IPS-15b (cell line): ENCODE data around the gene ZC3H12D.
"Not testable (repeated sequence)": the region's sequence is repeated elsewhere in the genome, so short reads cannot be mapped to it uniquely, and the experiment has no call there.

Experiments
- H3K27me3 ChIP-seq: one replicate; pipeline ENCODE4 v1.6.1; 2013; ENCODE audit warnings: low read length; ENCODE audit not compliant: control insufficient read depth, insufficient read depth
- H3K36me3 ChIP-seq: one replicate; pipeline ENCODE4 v1.6.1; 2013; ENCODE audit warnings: low read length; ENCODE audit not compliant: control insufficient read depth, insufficient read depth
- H3K4me1 ChIP-seq: one replicate; pipeline ENCODE4 v1.6.1; 2013; ENCODE audit warnings: mild to moderate bottlenecking, low read length; ENCODE audit not compliant: control insufficient read depth, insufficient read depth
- H3K4me3 ChIP-seq: one replicate; pipeline ENCODE4 v1.5.1; 2013; ENCODE audit warnings: low read depth, low read length
- H3K9ac ChIP-seq: one replicate; pipeline ENCODE4 v1.6.1; 2013; ENCODE audit warnings: low read depth, mild to moderate bottlenecking, low read length
- H3K9me3 ChIP-seq: one replicate; pipeline ENCODE4 v1.6.1; 2013; ENCODE audit warnings: mild to moderate bottlenecking, low read length; ENCODE audit not compliant: control insufficient read depth, insufficient read depth

Gene ZC3H12D

DNA sequence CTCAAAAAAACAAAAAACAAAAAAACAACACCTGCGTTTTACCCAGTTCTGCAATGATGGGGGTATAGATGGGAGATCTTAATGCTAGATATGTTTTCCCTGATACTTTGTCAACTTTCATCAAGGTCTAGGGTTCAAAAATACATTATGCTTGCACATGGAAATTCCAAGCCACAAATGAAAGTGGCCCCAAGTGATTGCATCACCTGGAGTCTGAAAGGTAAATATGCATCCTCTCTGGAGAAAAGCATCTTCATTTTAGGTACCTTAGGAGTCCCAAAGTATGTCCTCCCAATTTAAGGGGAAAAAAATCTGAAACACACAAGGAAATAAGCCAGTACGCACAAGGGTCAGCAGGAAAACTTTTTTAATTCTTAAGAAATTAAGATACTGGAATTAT, 12.6 kb upstream of the ZC3H12D start:
- Histone ChIP-seq H3K4me3 (no peak overlapping the region), H3K36me3 (no peaks in the 10 kb centered on the region), H3K9me3 (no peaks in the 10 kb centered on the region), H3K4me1 (no peaks in the 10 kb centered on the region), H3K9ac (no peak overlapping the region), H3K27me3 (no peaks in the 10 kb centered on the region)

GRCh38 chr6:149496597-149496996, 11.8 kb upstream of the ZC3H12D start:
- H3K27me3 ChIP-seq, H3K9me3 ChIP-seq, H3K9ac ChIP-seq, H3K36me3 ChIP-seq, H3K4me1 ChIP-seq, H3K4me3 ChIP-seq: not testable (repeated sequence)

- not testable (repeated sequence) for H3K36me3 ChIP-seq
These were observed 10.7 kb upstream of the ZC3H12D start for GRCh38 chr6:149495349-149496016.

GRCh38 chr6:149494810-149495209, 10.0 kb upstream of the ZC3H12D start:
- H3K4me1 ChIP-seq, H3K27me3 ChIP-seq, H3K4me3 ChIP-seq, H3K36me3 ChIP-seq, H3K9ac ChIP-seq, H3K9me3 ChIP-seq: not testable (repeated sequence)

More at GRCh38 chr6:149495349-149496016, 10.7 kb upstream of the ZC3H12D start:
- H3K9ac ChIP-seq, H3K27me3 ChIP-seq, H3K9me3 ChIP-seq, H3K4me3 ChIP-seq, H3K4me1 ChIP-seq: not testable (repeated sequence)

DNA sequence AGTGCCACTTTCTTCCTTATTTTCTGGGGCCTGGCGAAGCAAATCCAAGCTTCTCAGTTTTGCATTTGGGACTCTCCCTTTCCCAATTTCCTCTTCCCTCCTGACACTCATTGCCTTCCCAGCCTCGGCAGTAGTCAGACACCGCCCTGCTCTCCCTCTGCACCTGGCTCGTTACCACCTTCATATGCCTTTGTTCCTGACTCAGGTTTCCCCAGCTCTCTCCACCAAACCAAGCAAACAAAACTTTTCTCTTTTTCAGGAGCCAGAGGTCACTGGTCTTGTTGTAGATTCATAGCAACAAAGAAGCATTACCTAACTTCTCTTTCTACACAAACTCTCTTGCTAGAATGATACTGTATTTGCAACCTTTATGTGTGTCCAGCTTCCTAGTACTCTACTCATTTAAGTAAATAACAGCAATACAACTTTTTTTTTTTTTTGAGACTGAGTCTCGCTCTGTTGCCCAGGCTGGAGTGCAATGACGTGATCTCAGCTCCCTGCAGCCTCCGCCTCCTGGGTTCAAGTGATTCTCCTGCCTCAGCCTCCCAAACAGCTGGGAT, 9.0 kb upstream of the ZC3H12D start:
- Histone ChIP-seq H3K36me3 (no peaks in the 10 kb centered on the region), H3K27me3 (no peaks in the 10 kb centered on the region), H3K9ac (no peak overlapping the region), H3K4me1 (no peaks in the 10 kb centered on the region), H3K4me3 (no peak overlapping the region), H3K9me3 (no peaks in the 10 kb centered on the region)

DNA sequence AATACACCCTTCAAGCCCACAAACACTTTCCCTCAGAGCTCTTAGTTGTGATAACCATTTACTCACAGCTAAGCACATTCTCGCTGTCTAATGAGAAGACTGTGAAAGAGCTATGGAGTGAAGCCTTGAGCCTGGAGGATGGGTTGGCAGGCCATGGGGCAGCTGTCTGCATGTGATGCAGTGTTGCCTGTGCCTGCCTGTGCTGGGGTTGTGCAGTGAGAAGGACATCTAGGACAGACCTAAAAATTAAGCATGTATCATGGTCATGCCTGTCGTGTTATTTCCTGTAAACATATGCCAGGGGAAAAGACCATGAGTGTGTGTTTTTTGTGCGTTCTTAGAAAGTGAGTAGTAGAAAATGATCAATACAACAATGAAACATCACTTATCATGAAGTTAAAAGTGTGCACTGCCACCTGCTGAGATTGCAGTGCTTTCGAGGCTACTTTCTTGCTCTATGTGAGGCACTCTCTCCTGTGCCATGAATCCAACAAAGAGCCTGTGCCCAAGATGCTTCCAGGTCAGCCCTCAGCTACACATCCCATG, 8.1 kb upstream of the ZC3H12D start:
- no peak overlapping the region for H3K9ac ChIP-seq
- H3K4me1 ChIP-seq, result no peaks in the 10 kb centered on the region
- H3K9me3 ChIP-seq, result no peaks in the 10 kb centered on the region
- no peak overlapping the region for H3K4me3 ChIP-seq
- no peaks in the 10 kb centered on the region for H3K27me3 ChIP-seq
- no peaks in the 10 kb centered on the region for H3K36me3 ChIP-seq

- no peak overlapping the region for H3K9ac ChIP-seq
- H3K4me3 ChIP-seq, result no peak overlapping the region
- no peaks in the 10 kb centered on the region for H3K4me1 ChIP-seq
- no peaks in the 10 kb centered on the region for H3K9me3 ChIP-seq
- H3K36me3 ChIP-seq, result no peaks in the 10 kb centered on the region
- H3K27me3 ChIP-seq, result no peaks in the 10 kb centered on the region
These were observed 5.2 kb upstream of the ZC3H12D start for GRCh38 chr6:149489967-149490366.

- H3K36me3 ChIP-seq, result no peaks in the 10 kb centered on the region
- no peaks in the 10 kb centered on the region for H3K9me3 ChIP-seq
- H3K9ac ChIP-seq, result no peak overlapping the region
- H3K4me3 ChIP-seq, result no peak overlapping the region
- H3K27me3 ChIP-seq, result no peaks in the 10 kb centered on the region
- H3K4me1 ChIP-seq, result no peaks in the 10 kb centered on the region
These were observed 4.0 kb upstream of the ZC3H12D start for GRCh38 chr6:149488815-149489214.

GRCh38 chr6:149487316-149487715, 2.5 kb upstream of the ZC3H12D start:
- no peak overlapping the region for H3K4me3 ChIP-seq
- no peak overlapping the region for H3K9ac ChIP-seq
- no peaks in the 10 kb centered on the region for H3K4me1 ChIP-seq

GRCh38 chr6:149483849-149484655, 762 bp downstream of the ZC3H12D start:
- no peaks in the 10 kb centered on the region for H3K9me3 ChIP-seq
- no peaks in the 10 kb centered on the region for H3K4me1 ChIP-seq
- no peaks in the 10 kb centered on the region for H3K36me3 ChIP-seq
- no peak overlapping the region for H3K9ac ChIP-seq
- H3K27me3 ChIP-seq, result no peaks in the 10 kb centered on the region
- no peak overlapping the region for H3K4me3 ChIP-seq

More at GRCh38 chr6:149487316-149487715, 2.5 kb upstream of the ZC3H12D start:
- H3K36me3 ChIP-seq, result no peaks in the 10 kb centered on the region
- H3K27me3 ChIP-seq, result no peaks in the 10 kb centered on the region
- H3K9me3 ChIP-seq, result no peaks in the 10 kb centered on the region

GRCh38 chr6:149483334-149483725, 1.5 kb downstream of the ZC3H12D start:
- Histone ChIP-seq H3K4me3 (no peak overlapping the region), H3K4me1 (no peaks in the 10 kb centered on the region), H3K9ac (no peak overlapping the region), H3K36me3 (no peaks in the 10 kb centered on the region), H3K9me3 (no peaks in the 10 kb centered on the region), H3K27me3 (no peaks in the 10 kb centered on the region)
